ENCODE results near the gene METTL27.

GRCh38 chr7:73829505-73829904 lies 12.8 kb downstream of the METTL27 start:
- TF ChIP-seq CREB1 (CRISPR knock-in tag; IDR thresholded peaks at IDR 0.05) (no peak), CTCF (IDR thresholded peaks at IDR 0.05) (no peak), EMX1 (CRISPR knock-in tag; IDR thresholded peaks at IDR 0.05) (no peak), USF2 (CRISPR knock-in tag; IDR thresholded peaks at IDR 0.05) (no peak), ZNF425 (CRISPR knock-in tag; conservative IDR thresholded peaks at IDR 0.05) (no peak), MAX (CRISPR knock-in tag; IDR thresholded peaks at IDR 0.05) (no peak), ZSCAN18 (CRISPR knock-in tag; IDR thresholded peaks at IDR 0.05) (no peak), NR2C2 (CRISPR knock-in tag; IDR thresholded peaks at IDR 0.05) (no peak)

All from WTC11 (cell line).